TTC549 (cell line): ENCODE results near the gene ZNF771.
"Not testable (repeated sequence)": the region's sequence is repeated elsewhere in the genome, so short reads cannot be mapped to it uniquely, and the experiment has no call there.

ENCODE experiments used
- FAIRE-seq: peaks from 2 replicates; lab custom pipeline; 2012; peaks lifted over from hg19 to GRCh38; lab: Jason Lieb, UNC

The ZNF771 gene

GRCh38 chr16:30376461-30376902, 30.9 kb upstream of the ZNF771 start:
- FAIRE-seq, result no peak

GRCh38 chr16:30377050-30377811, 30.2 kb upstream of the ZNF771 start:
- FAIRE-seq, result no peak

- no peak for FAIRE-seq
These were observed 29.6 kb upstream of the ZNF771 start for GRCh38 chr16:30377812-30378235.

GRCh38 chr16:30378236-30379157, 28.9 kb upstream of the ZNF771 start:
- no peak for FAIRE-seq

- FAIRE-seq, result no peak
These were observed 28.1 kb upstream of the ZNF771 start for GRCh38 chr16:30379158-30379783.

GRCh38 chr16:30380072-30380802, 27.2 kb upstream of the ZNF771 start:
- FAIRE-seq, result no peak

GRCh38 chr16:30380803-30381208, 26.6 kb upstream of the ZNF771 start:
- no peak for FAIRE-seq

- no peak for FAIRE-seq
These were observed 25.9 kb upstream of the ZNF771 start for GRCh38 chr16:30381291-30382041.

- no peak for FAIRE-seq
These were observed 25.1 kb upstream of the ZNF771 start, which contains the start of gene SEPTIN1 for GRCh38 chr16:30382111-30382881. TSS of gene SEPTIN1 (minus strand) at chr16:30382561. CDS start at chr16:30382542, 19 bp downstream.

GRCh38 chr16:30383521-30383920, 23.9 kb upstream of the ZNF771 start:
- no peak for FAIRE-seq

GRCh38 chr16:30394592-30395154, 12.7 kb upstream of the ZNF771 start:
- no peak for FAIRE-seq

- FAIRE-seq, result no peak
These were observed 12.0 kb upstream of the ZNF771 start, which contains the start of gene ZNF48 for GRCh38 chr16:30395155-30395991. TSS of gene ZNF48 (plus strand) at chr16:30395420. CDS start at chr16:30395795, 375 bp downstream.

GRCh38 chr16:30395992-30396585, 11.3 kb upstream of the ZNF771 start:
- FAIRE-seq, result no peak

GRCh38 chr16:30396627-30397026, 10.8 kb upstream of the ZNF771 start:
- FAIRE-seq, result not testable (repeated sequence)

- FAIRE-seq, result no peak
These were observed 10.3 kb upstream of the ZNF771 start for GRCh38 chr16:30397056-30397455.

GRCh38 chr16:30397776-30398660, 9.4 kb upstream of the ZNF771 start:
- FAIRE-seq, result no peak

- no peak for FAIRE-seq
These were observed 8.6 kb upstream of the ZNF771 start for GRCh38 chr16:30398661-30399434.
